Neuronal stem cell (in vitro differentiated cells): Measurements from ENCODE around the gene CAPG.
"Not testable (repeated sequence)": the region's sequence is repeated elsewhere in the genome, so short reads cannot be mapped to it uniquely, and the experiment has no call there.

Experiments
- DNase-seq: peaks from one replicate; pipeline ENCODE4 v3.0.0-alpha.2; 2013; ENCODE audit warnings: low spot score
- H2AFZ ChIP-seq: one replicate; pipeline ENCODE4 v1.6.1; 2013; ENCODE audit warnings: mild to moderate bottlenecking, low read length, inconsistent platforms
- H2AK5ac ChIP-seq: 2 replicates; pipeline ENCODE4 v1.6.1; 2013; ENCODE audit warnings: low read depth, mild to moderate bottlenecking, inconsistent platforms, low read length, moderate library complexity, mixed read lengths
- H2BK120ac ChIP-seq: 2 replicates; pipeline ENCODE4 v1.6.1; 2013; ENCODE audit warnings: low read depth, mild to moderate bottlenecking, inconsistent platforms, low read length, moderate library complexity, mixed read lengths
- H2BK12ac ChIP-seq: one replicate; pipeline ENCODE4 v1.6.1; 2013; ENCODE audit warnings: low read length, inconsistent platforms
- H2BK15ac ChIP-seq: 2 replicates; pipeline ENCODE4 v1.6.1; 2013; ENCODE audit warnings: mild to moderate bottlenecking, low read length, inconsistent platforms, mixed read lengths
- H2BK5ac ChIP-seq: one replicate; pipeline ENCODE4 v1.6.1; 2013; ENCODE audit warnings: inconsistent platforms, mild to moderate bottlenecking, low read length, moderate library complexity
- H3K14ac ChIP-seq: one replicate; pipeline ENCODE4 v1.6.1; 2013; ENCODE audit warnings: low read length, inconsistent platforms
- H3K18ac ChIP-seq: 2 replicates; pipeline ENCODE4 v1.6.1; 2013; ENCODE audit warnings: low read length, inconsistent platforms
- H3K23ac ChIP-seq: 2 replicates; pipeline ENCODE4 v1.6.1; 2013; ENCODE audit warnings: low read depth, mild to moderate bottlenecking, mixed read lengths, low read length, inconsistent platforms; ENCODE audit not compliant: poor library complexity
- H3K27ac ChIP-seq: replicated peaks from 3 replicates; pipeline ENCODE4 v1.5.1; 2013; ENCODE audit warnings: low read length, inconsistent platforms
- H3K27me3 ChIP-seq, 3 experiments: 2 replicates each; pipeline ENCODE4 v1.6.1; 2013; ENCODE audit warnings: low read length in 3 of 3, mild to moderate bottlenecking in 2 of 3, inconsistent platforms in 1 of 3, low read depth in 1 of 3, mixed read lengths in 1 of 3, moderate library complexity in 1 of 3; ENCODE audit not compliant: control insufficient read depth in 3 of 3, insufficient read depth in 3 of 3
- H3K36me3 ChIP-seq, 2 donors: replicated peaks in 1 of 2; 2 replicates each; pipeline ENCODE4 v1.6.1; 2013; ENCODE audit warnings: low read length in 2 of 2; ENCODE audit not compliant: control insufficient read depth in 2 of 2, insufficient read depth in 2 of 2
- H3K4ac ChIP-seq: 2 replicates; pipeline ENCODE4 v1.6.1; 2013; ENCODE audit warnings: inconsistent platforms, mild to moderate bottlenecking, low read length, moderate library complexity
- H3K4me1 ChIP-seq, 2 donors: 1 replicate in 1 of 2; 2 replicates in 1 of 2; pipeline ENCODE4 v1.6.1; 2013; ENCODE audit warnings: low read length in 2 of 2, low read depth in 1 of 2; ENCODE audit not compliant: control insufficient read depth in 2 of 2, insufficient read depth in 1 of 2
- H3K4me2 ChIP-seq: one replicate; pipeline ENCODE4 v1.6.1; 2013; ENCODE audit warnings: mild to moderate bottlenecking, low read length, inconsistent platforms; ENCODE audit not compliant: insufficient read depth, poor library complexity, severe bottlenecking
- H3K4me3 ChIP-seq, 2 donors: 2 replicates each; pipeline ENCODE4 v1.5.1; 2013; ENCODE audit warnings: low read length in 2 of 2, mild to moderate bottlenecking in 2 of 2, inconsistent platforms in 1 of 2, moderate library complexity in 1 of 2
- H3K79me1 ChIP-seq: one replicate; pipeline ENCODE4 v1.6.1; 2013; ENCODE audit warnings: low read depth, mild to moderate bottlenecking, inconsistent platforms, low read length, moderate library complexity
- H3K9ac ChIP-seq: one replicate; pipeline ENCODE4 v1.6.1; 2013; ENCODE audit warnings: mild to moderate bottlenecking, low read depth, low read length, inconsistent platforms; ENCODE audit not compliant: poor library complexity
- H3K9me3 ChIP-seq, 2 donors: replicated peaks in 1 of 2; 2 replicates each; pipeline versions ENCODE3 to v1.6.1; 2013; ENCODE audit warnings: low read length in 2 of 2, mild to moderate bottlenecking in 2 of 2, inconsistent platforms in 1 of 2, low read depth in 1 of 2, mixed read lengths in 1 of 2, moderate library complexity in 1 of 2; ENCODE audit not compliant: control insufficient read depth in 2 of 2, insufficient read depth in 1 of 2
- H4K8ac ChIP-seq: one replicate; pipeline ENCODE4 v1.6.1; 2013; ENCODE audit warnings: low read depth, mild to moderate bottlenecking, inconsistent platforms, low read length, moderate library complexity
- H4K91ac ChIP-seq: one replicate; pipeline ENCODE4 v1.6.1; 2013; ENCODE audit warnings: low read length, low read depth, mild to moderate bottlenecking, inconsistent platforms; ENCODE audit not compliant: poor library complexity
- WGBS, 2 donors: extraction: QIAGEN DNeasy Blood & Tissue Kit; methylation state at CpG; one replicate each; pipeline ENCODE4 v1.1.7; 2013; ENCODE audit warnings: missing lambda C conversion rate in 2 of 2, mixed read lengths in 1 of 2; ENCODE audit not compliant: insufficient read length in 2 of 2, insufficient replicate concordance in 1 of 2; ENCODE audit errors: extremely low coverage in 2 of 2; 5-methylcytosine and 5-hydroxymethylcytosine counted together

Gene CAPG

DNA sequence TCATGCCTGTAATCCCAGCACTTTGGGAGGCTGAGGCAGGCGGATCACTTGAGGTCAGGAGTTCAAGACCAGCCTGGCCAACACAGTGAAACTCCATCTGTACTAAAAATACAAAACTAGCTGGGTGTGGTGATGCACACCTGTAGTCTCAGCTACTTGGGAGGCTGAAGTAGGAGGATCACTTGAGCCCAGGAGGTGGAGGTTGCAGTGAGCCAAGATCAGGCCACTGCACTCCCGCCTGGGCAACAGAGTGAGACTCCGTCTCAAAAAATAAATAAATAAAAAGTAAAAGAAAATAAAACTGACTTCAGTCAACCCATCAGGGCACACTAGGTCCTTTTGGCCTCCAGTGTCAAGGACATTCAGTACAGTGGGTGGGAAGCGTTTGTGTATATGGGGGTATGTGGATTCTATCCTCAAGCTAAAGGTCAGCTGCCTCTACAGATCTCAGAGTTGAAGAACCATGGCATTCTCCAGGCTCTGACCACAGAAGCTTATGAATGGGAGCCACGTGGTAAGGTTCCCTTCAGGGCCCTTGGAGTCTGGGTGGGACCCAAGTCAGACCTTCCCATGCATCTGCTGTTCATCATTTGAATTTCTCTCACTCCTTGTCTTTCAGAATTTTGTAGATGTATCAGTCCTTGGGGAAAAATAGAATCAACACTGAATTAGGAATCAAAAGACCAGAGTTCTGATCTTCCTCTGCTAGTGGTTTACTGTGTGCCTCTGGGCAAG, 47.3 kb downstream of the CAPG start:
- not testable (repeated sequence) for H3K14ac ChIP-seq, H2BK120ac ChIP-seq, H3K27ac ChIP-seq, H2BK12ac ChIP-seq, H2BK15ac ChIP-seq, H2BK5ac ChIP-seq, H3K4me2 ChIP-seq, H3K23ac ChIP-seq, H3K79me1 ChIP-seq, H4K8ac ChIP-seq, H3K9me3 ChIP-seq, H3K4ac ChIP-seq, H3K18ac ChIP-seq, H3K27me3 ChIP-seq, H3K4me3 ChIP-seq, H2AFZ ChIP-seq, H2AK5ac ChIP-seq, H4K91ac ChIP-seq, H3K9ac ChIP-seq, DNase-seq, H3K4me1 ChIP-seq
- no CpG with 5 or more reads among the region's 5 CpGs for WGBS, 2 donors
- peaks cover 8 to 28% of the 10 kb centered on the region in 2 donors for H3K36me3 ChIP-seq

- no peak overlapping the region for H4K8ac ChIP-seq
- no peak overlapping the region for H3K4me2 ChIP-seq
- H3K79me1 ChIP-seq = peaks cover 2% of the 10 kb centered on the region
- no peak overlapping the region for H3K9ac ChIP-seq
- H3K23ac ChIP-seq = no peak overlapping the region
- no peaks in the 10 kb centered on the region for H3K27me3 ChIP-seq
- H2BK12ac ChIP-seq = no peak overlapping the region
- H3K4me1 ChIP-seq = peaks cover 4 to 7% of the 10 kb centered on the region in 2 donors
- H2BK120ac ChIP-seq = no peak overlapping the region
- H2BK5ac ChIP-seq = no peak overlapping the region
- H3K14ac ChIP-seq = no peak overlapping the region
- no peak overlapping the region for H2AFZ ChIP-seq
- H2BK15ac ChIP-seq = no peak overlapping the region
- H3K4ac ChIP-seq = no peak overlapping the region
- H4K91ac ChIP-seq = no peak overlapping the region
- no peak overlapping the region for H3K27ac ChIP-seq
- no peak overlapping the region for H2AK5ac ChIP-seq
- H3K9me3 ChIP-seq = no peaks in the 10 kb centered on the region
- no peak overlapping the region for H3K18ac ChIP-seq
- H3K36me3 ChIP-seq = peaks cover 10 to 42% of the 10 kb centered on the region in 2 donors
- H3K4me3 ChIP-seq = no peak overlapping the region
- WGBS, 2 donors = no CpG with 5 or more reads among the region's 3 CpGs
- no peak for DNase-seq
Observed at GRCh38 chr2:85357736-85358135, 52.4 kb downstream of the CAPG start.

GRCh38 chr2:85356186-85356585, 54.0 kb downstream of the CAPG start:
- H3K4me3 ChIP-seq = peak overlapping the region in 1 of 2 donors; percentile 93
- H3K9ac ChIP-seq = no peak overlapping the region
- H3K79me1 ChIP-seq = no peaks in the 10 kb centered on the region
- no peak overlapping the region for H2BK15ac ChIP-seq
- H3K23ac ChIP-seq = no peak overlapping the region
- no peaks in the 10 kb centered on the region for H3K27me3 ChIP-seq
- H4K91ac ChIP-seq = no peak overlapping the region
- H4K8ac ChIP-seq = no peak overlapping the region
- H2BK12ac ChIP-seq = no peak overlapping the region
- no peak overlapping the region for H3K4ac ChIP-seq
- DNase-seq = no peak
- peaks cover 7 to 43% of the 10 kb centered on the region in 2 donors for H3K36me3 ChIP-seq
- no peak overlapping the region for H2BK5ac ChIP-seq
- no peak overlapping the region for H3K4me2 ChIP-seq
- H2BK120ac ChIP-seq = no peak overlapping the region
- no CpG with 5 or more reads among the region's 2 CpGs for WGBS, 2 donors
- H3K14ac ChIP-seq = no peak overlapping the region
- no peak overlapping the region for H3K18ac ChIP-seq
- H2AFZ ChIP-seq = no peak overlapping the region
- H3K9me3 ChIP-seq = no peaks in the 10 kb centered on the region
- H2AK5ac ChIP-seq = no peak overlapping the region
- H3K27ac ChIP-seq = no peak overlapping the region
- H3K4me1 ChIP-seq = peaks cover 4 to 7% of the 10 kb centered on the region in 2 donors

DNA sequence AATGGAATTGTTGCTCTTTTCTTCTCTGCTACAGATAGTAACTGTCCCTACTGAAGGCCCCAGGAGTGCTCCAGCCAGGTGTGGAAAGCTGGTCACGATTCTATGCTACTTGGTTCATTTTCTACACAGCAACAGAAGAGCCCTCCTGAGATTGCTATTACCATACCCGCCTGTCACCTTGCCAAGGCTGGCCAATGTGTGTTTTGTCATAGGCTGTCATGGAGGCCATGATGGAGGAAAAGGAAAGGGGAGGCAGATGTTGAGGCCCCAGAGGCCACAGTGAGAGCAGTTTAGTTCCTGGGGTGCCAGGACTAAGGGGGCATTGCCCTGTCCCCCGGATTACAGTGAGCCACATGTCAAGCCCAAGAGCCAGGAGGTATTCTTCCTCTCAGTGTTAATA, 54.6 kb downstream of the CAPG start:
- no peaks in the 10 kb centered on the region for H3K79me1 ChIP-seq
- H3K27me3 ChIP-seq = no peaks in the 10 kb centered on the region
- WGBS, 2 donors = no CpG with 5 or more reads among the region's 3 CpGs
- H3K9ac ChIP-seq = no peak overlapping the region
- no peak overlapping the region for H2AK5ac ChIP-seq
- no peaks in the 10 kb centered on the region for H3K9me3 ChIP-seq
- H2BK5ac ChIP-seq = no peak overlapping the region
- no peak overlapping the region for H2BK15ac ChIP-seq
- H3K4ac ChIP-seq = no peak overlapping the region
- H2BK12ac ChIP-seq = no peak overlapping the region
- no peak overlapping the region for H3K18ac ChIP-seq
- H3K27ac ChIP-seq = no peak overlapping the region
- H3K4me1 ChIP-seq = peaks cover 4 to 7% of the 10 kb centered on the region in 2 donors
- H3K14ac ChIP-seq = no peak overlapping the region
- peak overlapping the region in 1 of 2 donors; percentile 93 for H3K4me3 ChIP-seq
- H4K8ac ChIP-seq = no peak overlapping the region
- DNase-seq = no peak
- H3K4me2 ChIP-seq = no peak overlapping the region
- H2BK120ac ChIP-seq = no peak overlapping the region
- no peak overlapping the region for H2AFZ ChIP-seq
- H3K23ac ChIP-seq = no peak overlapping the region
- no peak overlapping the region for H4K91ac ChIP-seq
- peaks cover 11 to 48% of the 10 kb centered on the region in 2 donors for H3K36me3 ChIP-seq
